Measurements from ENCODE around the gene SEC14L5. TPM values are rescaled to one million over a fixed set of nuclear protein-coding genes. Genes with fewer than 3 reads are reported as not detected.

The SEC14L5 gene
- total RNA-seq, 6 experiments from 2014 or later: not detected

GRCh38 chr16:5006348-5007193, 48.4 kb downstream of the SEC14L5 start:
- Mint-ChIP-seq H3K27ac (no peak overlapping the region), H3K9me3 (no peaks in the 10 kb centered on the region), H3K36me3 (ENCODE audit: low read depth) (peaks cover 4% of the 10 kb centered on the region; the same call in 1 of the 2 replicates), H3K4me1 (ENCODE audit: low read depth) (no peaks in the 10 kb centered on the region), H3K27me3 (ENCODE audit: insufficient read depth) (peaks cover 31% of the 10 kb centered on the region), H3K4me3 (no peak overlapping the region)
- no peak for DNase-seq
- no peak for TF ChIP-seq CTCF (IDR thresholded peaks at IDR 0.05)

- Mint-ChIP-seq H3K9me3 (no peaks in the 10 kb centered on the region), H3K27me3 (ENCODE audit: insufficient read depth) (peaks cover 30% of the 10 kb centered on the region), H3K4me3 (no peak overlapping the region), H3K4me1 (ENCODE audit: low read depth) (no peaks in the 10 kb centered on the region), H3K36me3 (ENCODE audit: low read depth) (peaks cover 4% of the 10 kb centered on the region; the same call in 1 of the 2 replicates), H3K27ac (no peak overlapping the region)
- TF ChIP-seq CTCF (IDR thresholded peaks at IDR 0.05): no peak
- DNase-seq: no peak
Observed at GRCh38 chr16:5007256-5007655, 49.1 kb downstream of the SEC14L5 start.

GRCh38 chr16:5008311-5008731, 50.2 kb downstream of the SEC14L5 start:
- Mint-ChIP-seq H3K4me1 (ENCODE audit: low read depth) (no peaks in the 10 kb centered on the region), H3K4me3 (no peak overlapping the region), H3K36me3 (ENCODE audit: low read depth) (peaks cover 4% of the 10 kb centered on the region; the same call in 1 of the 2 replicates), H3K27me3 (ENCODE audit: insufficient read depth) (peaks cover 34% of the 10 kb centered on the region), H3K27ac (no peak overlapping the region), H3K9me3 (no peaks in the 10 kb centered on the region)
- no peak for TF ChIP-seq CTCF (IDR thresholded peaks at IDR 0.05)
- DNase-seq: no peak

- DNase-seq: no peak
- no peak overlapping the region for H3K27ac Mint-ChIP-seq
- no peaks in the 10 kb centered on the region for H3K9me3 Mint-ChIP-seq
- peaks cover 38% of the 10 kb centered on the region for H3K27me3 Mint-ChIP-seq (ENCODE audit: insufficient read depth)
- no peaks in the 10 kb centered on the region for H3K4me1 Mint-ChIP-seq (ENCODE audit: low read depth)
- no peak overlapping the region for H3K4me3 Mint-ChIP-seq
- H3K36me3 Mint-ChIP-seq (ENCODE audit: low read depth): peaks cover 4% of the 10 kb centered on the region; the same call in 1 of the 2 replicates
- no peak for TF ChIP-seq CTCF (IDR thresholded peaks at IDR 0.05)
Observed at GRCh38 chr16:5010576-5011329, 52.6 kb downstream of the SEC14L5 start.

GRCh38 chr16:5011637-5012036, 53.5 kb downstream of the SEC14L5 start:
- TF ChIP-seq CTCF (IDR thresholded peaks at IDR 0.05): no peak
- no peak for DNase-seq
- Mint-ChIP-seq H3K27ac (no peak overlapping the region), H3K27me3 (ENCODE audit: insufficient read depth) (peaks cover 42% of the 10 kb centered on the region), H3K36me3 (ENCODE audit: low read depth) (peaks cover 4% of the 10 kb centered on the region; the same call in 1 of the 2 replicates), H3K4me3 (no peak overlapping the region), H3K4me1 (ENCODE audit: low read depth) (no peaks in the 10 kb centered on the region), H3K9me3 (no peaks in the 10 kb centered on the region)

Data from HFFc6 (cell line).